ENCODE data around the gene CDHR4.

DNA sequence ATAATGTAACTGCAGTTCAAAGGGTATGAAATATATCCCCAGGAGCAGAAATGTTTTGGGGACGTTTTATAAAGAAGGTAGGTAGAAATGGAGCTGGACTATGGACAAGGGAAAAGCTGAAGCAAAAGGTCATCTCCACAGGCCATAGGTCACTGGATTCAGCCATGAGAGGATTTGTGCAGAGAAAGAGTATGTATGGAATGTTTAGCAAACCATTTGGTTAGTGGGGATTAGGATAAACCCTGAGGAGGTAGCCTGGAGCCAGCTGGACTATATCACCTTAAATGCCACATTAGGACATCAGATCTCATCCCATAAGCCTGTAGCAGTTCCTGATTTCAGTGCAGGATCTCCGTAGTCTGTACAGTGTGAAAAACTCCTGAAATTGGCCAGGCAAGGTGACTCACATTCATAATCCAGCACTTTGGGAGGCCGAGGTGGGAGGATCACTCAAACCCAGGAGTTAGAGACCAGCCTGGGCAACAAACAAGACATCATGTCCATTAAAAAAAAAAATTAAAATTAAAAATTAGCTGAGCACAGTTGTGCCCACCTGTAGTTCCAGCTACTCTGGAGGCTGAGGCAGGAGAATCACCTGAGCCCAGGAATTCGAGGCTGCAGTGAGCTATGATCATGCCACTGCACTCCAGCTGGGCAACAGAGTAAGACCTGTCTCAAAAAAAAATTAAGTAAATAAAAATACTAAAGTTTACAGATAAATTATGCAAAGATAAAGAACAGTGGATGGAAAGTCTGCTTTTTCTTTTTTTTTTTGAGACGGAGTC lies 18.1 kb downstream of the CDHR4 start:
- no peak for TF ChIP-seq CTCF (IDR thresholded peaks at IDR 0.05)
- TF ChIP-seq POLR2A (IDR thresholded peaks at IDR 0.05): no peak
